ENCODE results near the gene NES.

The NES gene

GRCh38 chr1:156656806-156657740 is 20.1 kb downstream of the NES start:
- no peak for DNase-seq (ENCODE audit: low read depth)
- H3K4me3 ChIP-seq (ENCODE audit: low read length) = peak overlapping the region; percentile 5
- TF ChIP-seq, protein P1, sequence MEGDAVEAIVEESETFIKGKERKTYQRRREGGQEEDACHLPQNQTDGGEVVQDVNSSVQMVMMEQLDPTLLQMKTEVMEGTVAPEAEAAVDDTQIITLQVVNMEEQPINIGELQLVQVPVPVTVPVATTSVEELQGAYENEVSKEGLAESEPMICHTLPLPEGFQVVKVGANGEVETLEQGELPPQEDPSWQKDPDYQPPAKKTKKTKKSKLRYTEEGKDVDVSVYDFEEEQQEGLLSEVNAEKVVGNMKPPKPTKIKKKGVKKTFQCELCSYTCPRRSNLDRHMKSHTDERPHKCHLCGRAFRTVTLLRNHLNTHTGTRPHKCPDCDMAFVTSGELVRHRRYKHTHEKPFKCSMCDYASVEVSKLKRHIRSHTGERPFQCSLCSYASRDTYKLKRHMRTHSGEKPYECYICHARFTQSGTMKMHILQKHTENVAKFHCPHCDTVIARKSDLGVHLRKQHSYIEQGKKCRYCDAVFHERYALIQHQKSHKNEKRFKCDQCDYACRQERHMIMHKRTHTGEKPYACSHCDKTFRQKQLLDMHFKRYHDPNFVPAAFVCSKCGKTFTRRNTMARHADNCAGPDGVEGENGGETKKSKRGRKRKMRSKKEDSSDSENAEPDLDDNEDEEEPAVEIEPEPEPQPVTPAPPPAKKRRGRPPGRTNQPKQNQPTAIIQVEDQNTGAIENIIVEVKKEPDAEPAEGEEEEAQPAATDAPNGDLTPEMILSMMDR (conservative IDR thresholded peaks at IDR 0.05; ENCODE audit: low read depth, low read length) = peak; percentile 96

DNA sequence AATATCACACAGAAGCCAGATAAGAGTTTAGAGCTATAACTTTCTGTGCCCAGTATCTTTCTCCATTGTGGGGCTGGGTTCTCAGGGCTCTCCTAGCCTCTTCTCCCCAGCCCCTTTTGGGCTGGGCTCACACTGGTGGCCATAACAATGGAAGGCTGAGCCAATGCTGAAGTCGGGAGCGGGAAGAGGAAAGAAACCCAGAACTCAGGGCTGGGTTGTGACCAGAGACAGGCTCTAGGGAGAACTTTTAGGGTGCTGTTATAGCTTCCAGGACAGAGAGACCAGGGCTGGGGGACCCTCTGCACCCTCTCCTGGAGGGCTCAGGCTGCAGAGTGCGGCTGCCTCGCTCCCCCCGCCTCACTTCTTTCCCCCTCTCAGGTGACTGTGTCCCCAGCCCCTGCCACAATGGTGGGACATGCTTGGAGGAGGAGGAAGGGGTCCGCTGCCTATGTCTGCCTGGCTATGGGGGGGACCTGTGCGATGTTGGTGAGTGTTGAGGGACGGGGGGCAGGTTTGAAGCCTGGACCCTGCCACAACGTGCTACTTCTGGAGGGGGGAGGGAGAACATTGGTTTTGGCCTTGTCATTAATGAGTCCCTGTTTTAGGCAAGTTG is 21.2 kb downstream of the NES start:
- H3K4me3 ChIP-seq (ENCODE audit: low read length) = no peak overlapping the region
- no peak for DNase-seq (ENCODE audit: low read depth)
- TF ChIP-seq, protein P1 (conservative IDR thresholded peaks at IDR 0.05; ENCODE audit: low read depth, low read length) = no peak

DNA sequence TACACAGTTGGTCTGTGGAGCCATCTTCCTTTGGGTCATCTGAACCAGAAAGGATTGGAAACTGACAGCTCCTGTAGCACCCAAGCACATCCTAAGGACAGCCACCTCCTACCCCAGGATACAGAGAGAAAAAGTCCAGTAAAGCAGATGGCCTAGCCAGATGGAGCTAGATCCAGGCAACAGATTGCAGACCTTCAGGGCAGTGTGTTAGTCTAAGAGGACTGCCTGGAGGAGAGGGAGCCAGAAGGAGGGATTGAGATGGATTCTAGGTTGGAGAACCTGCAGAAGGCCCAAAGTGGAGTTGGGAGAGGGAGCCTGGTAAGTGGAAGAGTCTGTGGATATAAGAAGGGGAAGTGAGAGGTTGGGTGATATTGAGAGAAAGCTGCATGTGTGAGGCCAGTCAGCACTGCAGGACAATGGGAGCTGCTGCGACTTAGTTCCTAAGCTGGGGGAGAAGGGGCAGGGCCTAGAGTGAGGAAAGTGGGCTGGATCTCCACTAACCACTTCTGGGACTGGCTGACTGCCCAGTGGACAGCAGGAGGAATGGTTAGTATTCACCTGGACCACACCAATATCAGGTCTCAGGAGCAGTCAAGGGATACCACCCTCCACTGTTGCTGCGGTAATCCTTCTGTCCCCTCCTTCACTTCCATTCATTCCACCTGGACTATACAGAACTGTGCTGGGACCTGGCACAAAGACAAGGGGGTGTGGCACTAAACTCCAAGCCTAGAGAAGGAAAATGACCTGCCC is 21.9 kb downstream of the NES start:
- TF ChIP-seq, protein P1 (conservative IDR thresholded peaks at IDR 0.05; ENCODE audit: low read depth, low read length) = no peak
- no peak overlapping the region for H3K4me3 ChIP-seq (ENCODE audit: low read length)
- no peak for DNase-seq (ENCODE audit: low read depth)

DNA sequence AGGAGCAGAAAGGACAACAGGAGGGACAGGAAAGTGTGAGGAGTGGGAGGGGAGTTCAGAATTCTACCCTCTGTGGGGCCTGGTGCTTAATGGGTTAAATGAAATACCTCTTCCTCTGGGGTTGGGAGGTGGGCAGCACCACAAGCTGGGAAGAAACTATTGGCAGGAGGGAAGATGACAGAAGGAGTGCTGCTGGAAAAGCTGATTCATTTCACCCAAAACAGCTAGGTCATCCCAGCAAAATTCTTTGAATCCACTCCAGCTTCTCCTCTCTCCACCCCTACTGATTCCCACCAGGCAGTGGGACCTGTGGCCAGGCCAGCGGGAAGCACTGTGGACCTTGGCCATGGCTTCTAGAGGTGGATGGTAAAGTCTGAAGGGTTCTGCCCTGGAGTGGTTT is 22.5 kb downstream of the NES start:
- no peak for DNase-seq (ENCODE audit: low read depth)
- H3K4me3 ChIP-seq (ENCODE audit: low read length) = no peak overlapping the region
- TF ChIP-seq, protein P1 (conservative IDR thresholded peaks at IDR 0.05; ENCODE audit: low read depth, low read length) = no peak

DNA sequence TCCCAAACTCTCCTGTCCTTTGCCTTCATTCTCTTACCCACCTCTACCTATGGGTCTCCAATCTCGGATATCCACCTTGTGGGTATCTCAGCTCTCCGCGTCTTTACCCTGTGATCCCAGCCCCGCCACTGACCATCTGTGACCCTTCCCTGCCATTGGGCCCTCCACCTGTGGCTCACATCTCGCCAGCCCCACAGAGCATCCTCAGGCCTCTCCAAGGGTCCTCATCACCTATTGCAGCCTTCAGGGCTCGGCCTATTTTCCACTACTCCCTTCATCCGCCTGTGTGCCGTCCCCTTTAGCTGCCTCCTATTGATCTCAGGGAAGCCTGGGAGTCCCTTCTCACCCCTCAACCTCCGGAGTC is 24.2 kb downstream of the NES start:
- H3K4me3 ChIP-seq (ENCODE audit: low read length) = no peak overlapping the region
- DNase-seq (ENCODE audit: low read depth) = no peak

DNA sequence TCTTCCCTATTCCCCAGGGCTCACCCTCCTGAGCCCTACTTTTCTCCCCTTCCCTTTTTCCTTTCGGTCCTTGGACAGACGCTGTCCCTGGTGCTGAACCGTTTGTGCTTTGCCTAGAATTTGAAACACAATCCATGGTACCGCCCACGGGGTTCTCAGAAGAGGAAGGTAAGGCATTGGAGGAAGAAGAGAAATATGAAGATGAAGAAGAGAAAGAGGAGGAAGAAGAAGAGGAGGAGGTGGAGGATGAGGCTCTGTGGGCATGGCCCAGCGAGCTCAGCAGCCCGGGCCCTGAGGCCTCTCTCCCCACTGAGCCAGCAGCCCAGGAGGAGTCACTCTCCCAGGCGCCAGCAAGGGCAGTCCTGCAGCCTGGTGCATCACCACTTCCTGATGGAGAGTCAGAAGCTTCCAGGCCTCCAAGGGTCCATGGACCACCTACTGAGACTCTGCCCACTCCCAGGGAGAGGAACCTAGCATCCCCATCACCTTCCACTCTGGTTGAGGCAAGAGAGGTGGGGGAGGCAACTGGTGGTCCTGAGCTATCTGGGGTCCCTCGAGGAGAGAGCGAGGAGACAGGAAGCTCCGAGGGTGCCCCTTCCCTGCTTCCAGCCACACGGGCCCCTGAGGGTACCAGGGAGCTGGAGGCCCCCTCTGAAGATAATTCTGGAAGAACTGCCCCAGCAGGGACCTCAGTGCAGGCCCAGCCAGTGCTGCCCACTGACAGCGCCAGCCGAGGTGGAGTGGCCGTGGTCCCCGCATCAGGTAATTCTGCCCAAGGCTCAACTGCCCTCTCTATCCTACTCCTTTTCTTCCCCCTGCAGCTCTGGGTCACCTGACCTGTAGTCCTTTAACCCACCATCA is 24.8 kb downstream of the NES start:
- no peak overlapping the region for H3K4me3 ChIP-seq (ENCODE audit: low read length)
- TF ChIP-seq, protein P1 (conservative IDR thresholded peaks at IDR 0.05; ENCODE audit: low read depth, low read length) = no peak
- no peak for DNase-seq (ENCODE audit: low read depth)

More for the DNA sequence above, 24.2 kb downstream of the NES start:
- TF ChIP-seq, protein P1 (conservative IDR thresholded peaks at IDR 0.05; ENCODE audit: low read depth, low read length) = no peak
